IPS-15b (cell line): ENCODE data around the gene STRADA.

ENCODE experiments used
- H3K27me3 ChIP-seq: one replicate; pipeline ENCODE4 v1.6.1; 2013; ENCODE audit warnings: low read length; ENCODE audit not compliant: control insufficient read depth, insufficient read depth
- H3K36me3 ChIP-seq: one replicate; pipeline ENCODE4 v1.6.1; 2013; ENCODE audit warnings: low read length; ENCODE audit not compliant: control insufficient read depth, insufficient read depth
- H3K4me1 ChIP-seq: one replicate; pipeline ENCODE4 v1.6.1; 2013; ENCODE audit warnings: mild to moderate bottlenecking, low read length; ENCODE audit not compliant: control insufficient read depth, insufficient read depth
- H3K4me3 ChIP-seq: one replicate; pipeline ENCODE4 v1.5.1; 2013; ENCODE audit warnings: low read depth, low read length
- H3K9ac ChIP-seq: one replicate; pipeline ENCODE4 v1.6.1; 2013; ENCODE audit warnings: low read depth, mild to moderate bottlenecking, low read length
- H3K9me3 ChIP-seq: one replicate; pipeline ENCODE4 v1.6.1; 2013; ENCODE audit warnings: mild to moderate bottlenecking, low read length; ENCODE audit not compliant: control insufficient read depth, insufficient read depth

STRADA gene, protein sequence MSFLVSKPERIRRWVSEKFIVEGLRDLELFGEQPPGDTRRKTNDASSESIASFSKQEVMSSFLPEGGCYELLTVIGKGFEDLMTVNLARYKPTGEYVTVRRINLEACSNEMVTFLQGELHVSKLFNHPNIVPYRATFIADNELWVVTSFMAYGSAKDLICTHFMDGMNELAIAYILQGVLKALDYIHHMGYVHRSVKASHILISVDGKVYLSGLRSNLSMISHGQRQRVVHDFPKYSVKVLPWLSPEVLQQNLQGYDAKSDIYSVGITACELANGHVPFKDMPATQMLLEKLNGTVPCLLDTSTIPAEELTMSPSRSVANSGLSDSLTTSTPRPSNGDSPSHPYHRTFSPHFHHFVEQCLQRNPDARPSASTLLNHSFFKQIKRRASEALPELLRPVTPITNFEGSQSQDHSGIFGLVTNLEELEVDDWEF

DNA sequence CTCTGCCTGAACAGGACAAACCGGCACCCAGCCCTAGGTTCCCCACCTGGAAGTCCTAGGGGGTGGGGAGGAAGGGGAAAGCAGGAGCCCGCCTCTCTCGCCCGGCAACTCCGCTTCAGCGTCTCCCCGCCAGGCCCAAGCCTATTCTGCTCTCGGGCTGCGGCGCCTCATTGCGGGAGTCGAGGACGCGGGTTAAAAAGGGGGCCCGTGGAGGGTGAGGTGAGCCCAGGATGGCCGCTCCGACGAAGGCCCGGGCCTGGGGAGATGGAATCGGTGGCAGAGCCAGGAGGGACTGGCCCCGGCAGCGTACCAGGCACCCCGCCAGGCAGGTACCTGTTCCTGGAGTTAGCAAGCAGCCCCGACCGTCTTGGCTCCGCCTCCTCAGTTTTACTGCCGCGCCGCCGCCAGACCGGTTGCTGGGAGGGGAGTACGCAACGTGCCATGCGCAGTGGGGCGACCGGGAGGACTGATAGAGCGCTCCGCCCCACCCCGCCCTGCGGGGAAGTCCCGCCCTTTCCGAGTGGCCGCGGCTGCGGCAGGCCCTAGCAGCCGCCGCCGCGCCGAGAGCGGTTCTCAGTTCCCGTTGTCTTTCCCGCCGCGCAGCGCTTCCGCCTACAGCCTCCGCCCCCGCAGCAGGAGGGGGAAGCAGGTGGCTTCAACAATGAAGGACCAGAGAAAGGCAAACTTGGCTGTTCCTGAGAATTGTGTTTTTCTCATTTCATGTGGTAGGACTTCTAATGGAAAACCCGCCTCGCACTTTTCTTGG lies at the start of gene STRADA:
Gene STRADA (minus strand): TSS at position 392 of the 766 bp plus-strand sequence. CDS start 13,430 bp downstream, outside the sequence.
- H3K9me3 ChIP-seq: no peaks in the 10 kb centered on the region
- peak within 1 kb of the TSS; percentile 90 for H3K9ac ChIP-seq
- no peaks in the 10 kb centered on the region for H3K27me3 ChIP-seq
- H3K36me3 ChIP-seq: no peaks in the 10 kb centered on the region
- H3K4me3 ChIP-seq: peak within 1 kb of the TSS; percentile 89
- H3K4me1 ChIP-seq: no peaks in the 10 kb centered on the region

DNA sequence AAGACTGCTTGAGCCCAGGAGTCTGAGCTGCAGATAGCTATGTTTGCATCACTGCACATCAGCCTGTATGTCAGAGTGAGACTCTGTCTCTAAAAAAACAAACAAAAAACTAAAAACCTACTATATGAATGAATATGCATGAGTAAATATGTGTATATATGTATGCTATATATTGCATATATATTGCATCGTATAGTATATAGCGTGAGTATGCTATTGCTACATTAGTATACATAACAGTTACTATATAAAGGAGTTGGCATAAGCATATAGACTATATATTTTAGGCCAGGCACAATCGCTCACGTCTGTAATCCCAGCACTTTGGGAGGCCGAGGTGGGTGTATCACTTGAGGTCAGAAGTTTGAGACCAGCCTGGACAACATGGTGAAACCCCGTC lies 48.5 kb upstream of the STRADA start:
- H3K9me3 ChIP-seq: no peaks in the 10 kb centered on the region
- H3K4me1 ChIP-seq: no peaks in the 10 kb centered on the region
- H3K36me3 ChIP-seq: peaks cover 19% of the 10 kb centered on the region
- no peak overlapping the region for H3K4me3 ChIP-seq
- no peaks in the 10 kb centered on the region for H3K27me3 ChIP-seq
- H3K9ac ChIP-seq: no peak overlapping the region

DNA sequence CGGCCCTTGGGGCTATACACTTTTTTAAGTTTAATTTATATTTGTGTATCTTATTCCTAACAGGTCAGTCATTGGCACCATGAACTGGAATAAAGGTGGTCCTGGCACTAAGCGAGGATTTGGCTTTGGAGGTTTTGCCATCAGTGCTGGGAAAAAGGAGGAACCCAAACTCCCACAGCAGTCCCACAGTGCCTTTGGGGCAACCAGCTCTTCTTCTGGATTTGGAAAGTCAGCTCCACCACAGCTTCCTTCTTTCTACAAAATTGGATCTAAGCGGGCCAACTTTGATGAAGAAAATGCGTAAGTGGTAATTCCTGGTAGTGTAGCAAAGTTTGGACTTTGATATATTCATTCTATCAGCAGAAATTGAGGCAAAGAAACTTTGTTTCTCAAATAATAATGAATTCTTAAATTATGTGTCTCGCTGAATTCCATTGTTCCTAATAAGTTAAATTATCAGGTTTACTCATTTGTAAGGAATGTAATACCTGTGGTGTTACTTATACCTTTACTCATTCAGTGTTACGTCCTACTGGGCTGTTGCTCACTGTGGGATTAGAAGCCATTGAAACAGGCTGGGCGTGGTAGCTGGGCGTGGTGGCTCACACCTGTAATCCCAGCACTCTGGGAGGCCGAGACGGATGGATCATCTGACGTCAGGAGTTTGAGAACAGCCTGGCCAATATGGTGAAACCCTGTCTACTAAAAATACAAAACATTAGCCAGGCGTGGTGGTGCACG lies 45.5 kb upstream of the STRADA start:
- H3K4me1 ChIP-seq: no peaks in the 10 kb centered on the region
- H3K9ac ChIP-seq: no peak overlapping the region
- no peak overlapping the region for H3K4me3 ChIP-seq
- peaks cover 10% of the 10 kb centered on the region for H3K36me3 ChIP-seq
- no peaks in the 10 kb centered on the region for H3K27me3 ChIP-seq
- no peaks in the 10 kb centered on the region for H3K9me3 ChIP-seq

DNA sequence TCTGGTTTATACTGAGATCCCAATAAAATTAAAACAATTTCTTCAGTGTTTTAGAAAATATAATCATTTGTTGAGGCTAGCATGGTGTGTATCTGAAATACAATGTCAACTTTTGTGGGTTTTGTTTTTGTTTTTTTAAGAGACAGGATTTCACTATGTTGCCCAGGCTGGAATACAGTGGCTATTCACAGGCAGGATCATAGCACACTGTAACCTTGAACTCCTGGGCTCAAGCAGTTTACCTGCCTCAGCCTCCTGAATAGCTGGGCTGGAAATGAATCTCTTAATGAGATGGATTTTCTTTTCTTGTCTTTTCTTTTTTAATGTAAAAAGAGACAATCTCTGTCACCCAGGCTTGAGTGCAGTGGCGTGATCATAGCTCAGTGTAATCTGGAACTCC lies 44.5 kb upstream of the STRADA start:
- Histone ChIP-seq H3K4me3 (no peak overlapping the region), H3K9ac (no peak overlapping the region), H3K27me3 (no peaks in the 10 kb centered on the region), H3K4me1 (no peaks in the 10 kb centered on the region), H3K36me3 (peaks cover 10% of the 10 kb centered on the region), H3K9me3 (no peaks in the 10 kb centered on the region)

DNA sequence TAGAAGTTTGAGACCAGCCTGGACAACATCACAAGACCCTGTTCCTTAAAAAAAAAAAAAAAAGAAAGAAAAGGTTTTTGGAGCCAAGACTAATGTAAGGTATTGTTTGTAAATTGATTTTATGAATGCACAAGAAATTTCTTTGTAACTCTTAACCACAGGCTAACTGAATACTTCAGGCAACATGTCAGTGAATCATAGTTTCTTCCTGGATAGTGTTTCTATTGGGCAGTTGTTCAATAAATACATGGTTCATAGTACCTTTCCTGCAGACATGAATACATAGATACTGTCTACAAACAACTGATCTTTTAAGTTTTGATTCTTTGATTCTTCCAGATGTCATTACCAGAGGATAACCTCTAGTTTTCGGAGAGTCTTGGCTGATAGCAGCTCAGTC lies 44.0 kb upstream of the STRADA start:
- Histone ChIP-seq H3K9ac (no peak overlapping the region), H3K36me3 (peaks cover 10% of the 10 kb centered on the region)

DNA sequence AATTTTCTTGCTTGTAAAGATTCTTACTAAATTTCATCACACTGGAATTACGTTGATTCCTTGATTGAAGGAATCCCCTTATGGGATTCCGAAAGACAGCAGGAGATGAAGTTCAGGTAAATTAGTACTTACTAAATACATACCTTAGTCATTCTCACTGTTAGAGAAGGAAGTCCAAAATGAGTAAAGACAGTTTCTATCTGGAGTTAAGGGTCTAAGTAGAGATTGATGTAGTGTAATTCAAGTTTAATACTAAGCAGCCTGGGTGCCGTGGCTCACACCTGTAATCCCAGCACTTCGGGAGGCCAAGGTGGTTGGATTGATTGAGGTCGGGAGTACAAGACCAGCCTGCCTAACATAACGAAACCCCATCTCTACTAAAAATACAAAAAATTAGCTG lies 41.9 kb upstream of the STRADA start:
- no peaks in the 10 kb centered on the region for H3K27me3 ChIP-seq
- H3K4me1 ChIP-seq: no peaks in the 10 kb centered on the region
- no peak overlapping the region for H3K4me3 ChIP-seq
- H3K36me3 ChIP-seq: peaks cover 7% of the 10 kb centered on the region
- H3K9me3 ChIP-seq: no peaks in the 10 kb centered on the region
- no peak overlapping the region for H3K9ac ChIP-seq

More for the DNA sequence above, 44.0 kb upstream of the STRADA start:
- Histone ChIP-seq H3K27me3 (no peaks in the 10 kb centered on the region), H3K4me3 (no peak overlapping the region), H3K9me3 (no peaks in the 10 kb centered on the region), H3K4me1 (no peaks in the 10 kb centered on the region)

DNA sequence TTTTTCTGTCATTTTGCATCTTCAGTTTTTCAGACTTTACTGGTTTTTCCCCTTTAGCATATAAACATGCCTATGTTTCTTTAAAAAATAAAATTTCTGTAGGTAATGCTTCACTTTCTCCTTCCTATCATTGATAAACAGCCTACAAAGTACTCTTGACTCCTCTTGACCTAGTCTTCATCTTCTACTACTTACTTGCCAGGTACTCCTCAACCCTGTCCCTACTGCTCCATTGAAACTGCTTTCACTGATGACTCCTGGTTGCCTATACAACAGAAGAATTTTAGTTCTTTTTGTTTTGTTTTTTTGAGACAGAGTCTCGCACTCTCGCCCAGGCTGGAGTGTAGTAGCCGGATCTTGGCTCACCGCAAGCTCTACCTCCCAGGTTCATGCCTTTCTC lies 39.3 kb upstream of the STRADA start:
- H3K27me3 ChIP-seq: no peaks in the 10 kb centered on the region
- no peaks in the 10 kb centered on the region for H3K4me1 ChIP-seq
- no peak overlapping the region for H3K4me3 ChIP-seq
- no peaks in the 10 kb centered on the region for H3K9me3 ChIP-seq
- H3K36me3 ChIP-seq: no peaks in the 10 kb centered on the region
- no peak overlapping the region for H3K9ac ChIP-seq

DNA sequence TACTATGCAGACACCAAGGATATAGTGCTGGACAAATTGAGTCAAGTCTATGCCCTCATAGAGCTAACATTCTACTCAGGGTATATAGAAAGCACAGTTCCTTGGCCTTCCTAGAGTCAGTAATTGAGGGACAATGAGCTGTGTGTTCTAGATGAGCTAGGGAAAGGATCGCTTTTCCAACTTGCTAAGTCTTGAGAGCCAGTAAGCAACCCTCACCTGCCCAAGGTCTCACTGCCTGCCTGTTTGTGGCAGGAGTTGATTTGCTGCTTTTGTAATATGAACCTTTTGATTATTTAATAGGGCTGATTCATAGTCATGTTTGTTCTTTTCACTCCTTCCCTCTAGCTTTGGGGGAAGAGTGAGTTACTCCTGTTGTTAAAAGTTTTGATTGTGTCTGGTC lies 38.9 kb upstream of the STRADA start:
- Histone ChIP-seq H3K36me3 (no peaks in the 10 kb centered on the region), H3K9me3 (no peaks in the 10 kb centered on the region), H3K4me3 (no peak overlapping the region), H3K27me3 (no peaks in the 10 kb centered on the region), H3K9ac (no peak overlapping the region), H3K4me1 (no peaks in the 10 kb centered on the region)

DNA sequence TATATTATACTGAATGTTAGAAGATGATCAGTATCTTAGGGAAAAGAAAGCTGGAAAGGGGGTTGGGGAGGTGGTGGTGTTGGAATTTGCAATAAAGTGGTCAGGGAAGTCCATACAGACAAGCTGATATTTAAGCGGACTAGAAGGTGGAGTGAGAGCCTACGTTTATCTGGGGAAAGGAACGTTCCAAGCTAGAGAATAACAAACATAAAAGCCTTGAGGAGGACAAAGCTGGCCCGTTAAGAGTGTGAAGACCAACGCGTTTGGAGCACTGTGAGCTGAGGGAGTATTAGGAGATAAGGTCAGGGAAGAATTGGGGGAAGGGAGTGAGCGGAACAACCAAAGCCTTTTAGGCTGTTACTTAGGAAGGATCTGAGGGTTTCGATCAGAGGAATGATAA lies 33.8 kb upstream of the STRADA start:
- H3K4me1 ChIP-seq: no peaks in the 10 kb centered on the region
- no peaks in the 10 kb centered on the region for H3K36me3 ChIP-seq

DNA sequence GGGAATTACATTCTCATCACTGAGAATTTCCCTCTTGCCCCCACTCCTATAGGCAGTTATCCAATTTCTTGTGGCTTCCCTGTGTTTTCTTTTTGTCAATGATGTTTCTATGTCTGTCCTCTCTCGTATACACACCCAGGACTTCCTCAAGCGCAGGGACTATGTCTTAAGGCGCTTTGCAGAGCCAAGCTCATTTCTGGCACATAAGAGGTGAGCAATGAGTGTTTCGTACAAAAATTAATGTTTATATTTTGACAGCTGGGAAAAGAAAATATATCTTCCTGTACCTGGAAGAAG lies 33.3 kb upstream of the STRADA start:
- H3K4me3 ChIP-seq: peak overlapping the region; percentile 91
- no peaks in the 10 kb centered on the region for H3K9me3 ChIP-seq
- no peaks in the 10 kb centered on the region for H3K27me3 ChIP-seq
- no peaks in the 10 kb centered on the region for H3K4me1 ChIP-seq
- no peaks in the 10 kb centered on the region for H3K36me3 ChIP-seq
- peak overlapping the region; percentile 89 for H3K9ac ChIP-seq

More for the DNA sequence above, 33.8 kb upstream of the STRADA start:
- Histone ChIP-seq H3K4me3 (peak overlapping the region; percentile 91), H3K9ac (peak overlapping the region; percentile 19), H3K27me3 (no peaks in the 10 kb centered on the region), H3K9me3 (no peaks in the 10 kb centered on the region)

DNA sequence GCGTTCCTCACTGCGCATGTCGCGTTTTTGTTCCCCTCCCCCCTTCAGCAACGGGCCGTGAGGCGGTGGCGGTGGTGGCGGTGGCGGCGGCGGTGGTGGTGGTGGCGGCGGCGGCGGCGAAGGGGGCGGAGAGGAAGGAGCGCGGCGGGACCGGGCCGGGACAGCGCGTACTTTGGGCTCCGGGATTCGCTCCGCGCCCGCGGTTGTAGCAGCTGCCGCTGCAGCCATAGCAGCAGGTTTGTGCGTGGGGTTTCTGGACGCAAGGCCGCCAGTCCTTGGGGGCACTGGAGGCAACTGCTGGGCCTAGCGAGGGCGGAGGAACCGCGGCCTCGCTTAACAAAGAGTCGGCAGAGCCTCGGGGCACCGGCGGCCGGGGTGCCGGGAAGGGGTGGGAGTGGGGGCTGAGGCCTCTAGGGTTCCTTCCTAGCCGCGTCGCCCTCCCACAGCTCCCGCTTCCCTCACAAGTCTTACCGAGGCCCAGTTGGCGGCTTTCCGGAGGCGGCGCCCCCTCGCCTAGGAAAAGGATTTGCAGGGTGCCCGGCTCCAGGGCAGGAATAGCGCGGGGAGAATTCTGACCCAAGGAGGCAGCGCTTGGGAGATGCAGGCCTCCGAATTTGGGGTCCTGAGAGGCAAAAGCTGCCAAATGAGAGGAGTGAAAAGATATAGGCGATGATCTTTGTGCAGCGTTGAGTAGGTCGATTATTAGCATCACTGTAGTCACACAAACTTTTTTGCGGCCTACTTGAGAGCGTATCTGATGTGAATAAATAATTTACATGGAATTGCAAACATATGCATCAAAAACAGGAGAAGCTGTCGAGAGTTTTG lies 32.8 kb upstream of the STRADA start, which contains the start of gene DDX42:
Gene DDX42 (plus strand): TSS at position 30 of the 828 bp plus-strand sequence. CDS start 12,880 bp downstream, outside the sequence.
- H3K9ac ChIP-seq: peak within 1 kb of the TSS; percentile 95

More for the DNA sequence above, 32.8 kb upstream of the STRADA start, which contains the start of gene DDX42:
- no peaks in the 10 kb centered on the region for H3K36me3 ChIP-seq
- no peaks in the 10 kb centered on the region for H3K9me3 ChIP-seq
- peak within 1 kb of the TSS; percentile 94 for H3K4me3 ChIP-seq
- no peaks in the 10 kb centered on the region for H3K27me3 ChIP-seq
- H3K4me1 ChIP-seq: no peaks in the 10 kb centered on the region
